ENCODE results near the gene SORCS2.

The SORCS2 gene

GRCh38 chr4:7660176-7661039, 468.1 kb downstream of the SORCS2 start:
- no peak for DNase-seq (ENCODE audit: low spot score)
- TF ChIP-seq CTCF (IDR thresholded peaks at IDR 0.05; ENCODE audit: extremely low read depth, missing control alignments) = no peak

- DNase-seq (ENCODE audit: low spot score) = no peak
- no peak for TF ChIP-seq CTCF (IDR thresholded peaks at IDR 0.05; ENCODE audit: extremely low read depth, missing control alignments)
Measured at GRCh38 chr4:7661066-7661748, 468.9 kb downstream of the SORCS2 start.

- DNase-seq (ENCODE audit: low spot score) = no peak
- TF ChIP-seq CTCF (IDR thresholded peaks at IDR 0.05; ENCODE audit: extremely low read depth, missing control alignments) = no peak
Measured at GRCh38 chr4:7661846-7662506, 469.6 kb downstream of the SORCS2 start.

- no peak for TF ChIP-seq CTCF (IDR thresholded peaks at IDR 0.05; ENCODE audit: extremely low read depth, missing control alignments)
- DNase-seq (ENCODE audit: low spot score) = no peak
Measured at GRCh38 chr4:7662507-7662846, 470.1 kb downstream of the SORCS2 start.

GRCh38 chr4:7663075-7663541, 470.8 kb downstream of the SORCS2 start:
- TF ChIP-seq CTCF (IDR thresholded peaks at IDR 0.05; ENCODE audit: extremely low read depth, missing control alignments) = no peak
- no peak for DNase-seq (ENCODE audit: low spot score)

- DNase-seq (ENCODE audit: low spot score) = no peak
- TF ChIP-seq CTCF (IDR thresholded peaks at IDR 0.05; ENCODE audit: extremely low read depth, missing control alignments) = no peak
Measured at GRCh38 chr4:7664106-7664505, 471.8 kb downstream of the SORCS2 start.

- DNase-seq (ENCODE audit: low spot score) = no peak
- no peak for TF ChIP-seq CTCF (IDR thresholded peaks at IDR 0.05; ENCODE audit: extremely low read depth, missing control alignments)
Measured at GRCh38 chr4:7665321-7665720, 473.0 kb downstream of the SORCS2 start.

Measured in GM20000 (cell line).